Prostate gland (tissue), 2 donors: ENCODE results near the gene PLTP. TPM values are rescaled to one million over a fixed set of nuclear protein-coding genes. Genes with fewer than 3 reads are reported as not detected.

Experiments
- DNase-seq: peaks from one replicate; pipeline ENCODE4 v3.0.0-alpha.2; 2019; ENCODE audit warnings: low spot score
- H3K27ac ChIP-seq, 2 donors: fragments of 200-600 bp; sonication (generic); 2 replicates each; pipeline ENCODE4 v1.5.1; 2017 to 2019
- H3K27me3 ChIP-seq: fragments of 200-600 bp; sonication (generic); replicated peaks from 2 replicates; pipeline ENCODE4 v1.5.1; 2019; ENCODE audit not compliant: insufficient read depth
- H3K36me3 ChIP-seq, 2 donors: fragments of 200-600 bp; sonication (generic); 1 replicate in 1 of 2; 2 replicates in 1 of 2; pipeline versions ENCODE4 v1.5.1 to v1.8.1; 2017 to 2019
- H3K4me1 ChIP-seq: fragments of 200-600 bp; sonication (generic); replicated peaks from 2 replicates; pipeline ENCODE4 v1.5.1; 2019
- H3K4me3 ChIP-seq, 2 donors: fragments of 200-600 bp; sonication (generic); 2 replicates each; pipeline ENCODE4 v1.5.1; 2017 to 2019
- H3K9me3 ChIP-seq: fragments of 200-600 bp; sonication (generic); 2 replicates; pipeline ENCODE4 v1.5.1; 2017
- CTCF ChIP-seq, 4 experiments: fragments of 200-600 bp in 2 of 4; fragments of 450-650 bp in 2 of 4; sonication (generic) in 2 of 4; IDR thresholded peaks; 1 replicate in 3 of 4; 2 replicates in 1 of 4; pipeline ENCODE4 v1.5.1; 2016 to 2019; ENCODE audit warnings: antibody characterized with exemption in 4 of 4, mild to moderate bottlenecking in 2 of 4, moderate library complexity in 2 of 4
- POLR2A ChIP-seq: fragments of 450-650 bp; IDR thresholded peaks from one replicate; pipeline ENCODE4 v1.6.1; 2016; ENCODE audit warnings: antibody characterized with exemption, mild to moderate bottlenecking
- POLR2AphosphoS5 ChIP-seq: sonication (generic); formaldehyde crosslinking; IDR thresholded peaks from one replicate; pipeline ENCODE4 v1.6.1; 2017; ENCODE audit warnings: antibody characterized with exemption
- WGBS: methylation state at CpG from one replicate; pipeline ENCODE4 v1.1.5; 2018; 5-methylcytosine and 5-hydroxymethylcytosine counted together
- intact Hi-C: fragments of 100-400 bp; cut with DNase I; formaldehyde crosslinking; loops from one replicate; pipeline ENCODE4 v1.14.2; 2022
- total RNA-seq, 2 donors: library from RNA; depleted of rRNA; stranded (reverse); fragments of >200 nt; gene quantifications; one replicate each; pipeline ENCODE4 v1.1.0, GENCODE V29; 2016

The PLTP gene
- total RNA-seq, 2 donors from 2014 or later, result 29.4 to 101 TPM

GRCh38 chr20:45944151-45944964 lies 32.4 kb upstream of the PLTP start:
- TF ChIP-seq POLR2AphosphoS5 (no peak), CTCF (IDR thresholded peaks at IDR 0.05) (no peak), POLR2A (no peak)
- no peaks in the 10 kb centered on the region for H3K9me3 ChIP-seq
- H3K27ac ChIP-seq, result no peak overlapping the region
- no peak overlapping the region for H3K4me3 ChIP-seq
- H3K36me3 ChIP-seq, result peaks cover 21 to 35% of the 10 kb centered on the region in 2 donors
- H3K4me1 ChIP-seq, result no peaks in the 10 kb centered on the region
- 83% methylated on average over 14 of the region's 15 CpGs for WGBS
- intact Hi-C loops, result no loop called here
- no peaks in the 10 kb centered on the region for H3K27me3 ChIP-seq
- DNase-seq, result no peak

- TF ChIP-seq CTCF (IDR thresholded peaks at IDR 0.05), result no peak
- TF ChIP-seq POLR2AphosphoS5, result no peak
- TF ChIP-seq POLR2A, result no peak
- Histone ChIP-seq H3K36me3 (peaks cover 22 to 41% of the 10 kb centered on the region in 2 donors), H3K9me3 (no peaks in the 10 kb centered on the region), H3K27ac (no peak overlapping the region), H3K27me3 (no peaks in the 10 kb centered on the region), H3K4me3 (no peak overlapping the region), H3K4me1 (no peaks in the 10 kb centered on the region)
- DNase-seq, result no peak
- intact Hi-C loops, result no loop called here
- 94% methylated on average over 6 of the region's 6 CpGs for WGBS
Observed at GRCh38 chr20:45943613-45944012, 31.7 kb upstream of the PLTP start.

GRCh38 chr20:45940469-45940868 lies 28.5 kb upstream of the PLTP start:
- TF ChIP-seq POLR2AphosphoS5 (no peak), CTCF (IDR thresholded peaks at IDR 0.05) (no peak), POLR2A (no peak)
- Histone ChIP-seq H3K4me1 (no peaks in the 10 kb centered on the region), H3K4me3 (no peak overlapping the region), H3K27ac (no peak overlapping the region), H3K36me3 (peaks cover 22 to 36% of the 10 kb centered on the region in 2 donors), H3K9me3 (no peaks in the 10 kb centered on the region), H3K27me3 (no peaks in the 10 kb centered on the region)
- WGBS, result 86% methylated on average over 11 of the region's 13 CpGs
- DNase-seq, result no peak
- intact Hi-C loops, result no loop called here

- H3K4me1 ChIP-seq, result no peaks in the 10 kb centered on the region
- H3K27ac ChIP-seq, result no peak overlapping the region
- peaks cover 22 to 36% of the 10 kb centered on the region in 2 donors for H3K36me3 ChIP-seq
- TF ChIP-seq POLR2AphosphoS5 (no peak), CTCF (IDR thresholded peaks at IDR 0.05) (no peak), POLR2A (no peak)
- intact Hi-C loops, result no loop called here
- DNase-seq, result no peak
- no peaks in the 10 kb centered on the region for H3K27me3 ChIP-seq
- no peak overlapping the region for H3K4me3 ChIP-seq
- 92% methylated on average over 3 of the region's 3 CpGs for WGBS
- H3K9me3 ChIP-seq, result no peaks in the 10 kb centered on the region
Observed at GRCh38 chr20:45940053-45940452, 28.1 kb upstream of the PLTP start.
